ENCODE results near the gene RANBP3L.
"Not testable (repeated sequence)": the region's sequence is repeated elsewhere in the genome, so short reads cannot be mapped to it uniquely, and the experiment has no call there.

RANBP3L gene

GRCh38 chr5:36202521-36202961, 99.2 kb downstream of the RANBP3L start:
- FAIRE-seq: no peak

GRCh38 chr5:36200513-36200912, 101.2 kb downstream of the RANBP3L start:
- no peak for FAIRE-seq

- no peak for FAIRE-seq
These were observed 102.1 kb downstream of the RANBP3L start for GRCh38 chr5:36199620-36200019.

GRCh38 chr5:36198783-36199182, 102.9 kb downstream of the RANBP3L start:
- FAIRE-seq: not testable (repeated sequence)

Data from endometrium (tissue), 2 donors.